Measurements from ENCODE around the gene S100A11. TPM values are rescaled to one million over a fixed set of nuclear protein-coding genes. Genes with fewer than 3 reads are reported as not detected.

S100A11 gene
- total RNA-seq, 3 donors from 2014 or later (not counting 1 experiment from before 2014, with no cell fraction given): 70.5 to 114 (median 88.9) TPM

GRCh38 chr1:152050886-152051675 is 14.3 kb upstream of the S100A11 start:
- Histone ChIP-seq H3K4me1 (ENCODE audit: control insufficient read depth, insufficient read depth, low read length) (peaks cover 29% of the 10 kb centered on the region), H3K36me3 (ENCODE audit: control insufficient read depth, insufficient read depth, low read length) (no peaks in the 10 kb centered on the region), H3K4me3 (ENCODE audit: low read length) (no peak overlapping the region), H3K27me3 (ENCODE audit: control insufficient read depth, insufficient read depth, low read length) (peaks cover 3% of the 10 kb centered on the region), H3K9me3 (ENCODE audit: control insufficient read depth, insufficient read depth, low read length) (no peaks in the 10 kb centered on the region), H3K27ac (ENCODE audit: low read length) (no peak overlapping the region)
- Mint-ChIP-seq H3K9me3 (no peaks in the 10 kb centered on the region), H3K27me3 (ENCODE audit: low read depth in 2 of 2) (peaks cover 18 to 26% of the 10 kb centered on the region in 2 donors), H3K27ac (peak overlapping the region; percentile 28 to 37), H3K4me1 (peaks cover 16 to 20% of the 10 kb centered on the region in 2 donors), H3K4me3 (no peak overlapping the region), H3K36me3 (no peaks in the 10 kb centered on the region)
- TF ChIP-seq CTCF (IDR thresholded peaks at IDR 0.05): no peak
- no peak for DNase-seq
- 83% methylated on average over 5 of the region's 6 CpGs for WGBS (ENCODE audit: insufficient coverage)
- intact Hi-C loops (cut with micrococcal nuclease): loop anchor here (5.0 kb wide), 1 partner anchor 391 kb away; no protein-coding TSS in a partner anchor
- ATAC-seq: no peak

- DNase-seq (no peak), ATAC-seq (no peak)
- no peak overlapping the region for H3K27ac ChIP-seq (ENCODE audit: low read length)
- H3K36me3 ChIP-seq (ENCODE audit: control insufficient read depth, insufficient read depth, low read length): no peaks in the 10 kb centered on the region
- H3K4me3 ChIP-seq (ENCODE audit: low read length): no peak overlapping the region
- no peaks in the 10 kb centered on the region for H3K9me3 ChIP-seq (ENCODE audit: control insufficient read depth, insufficient read depth, low read length)
- TF ChIP-seq CTCF (IDR thresholded peaks at IDR 0.05): no peak
- H3K27me3 Mint-ChIP-seq (ENCODE audit: low read depth in 2 of 2): peaks cover 8 to 12% of the 10 kb centered on the region in 2 donors
- H3K27ac Mint-ChIP-seq: peak overlapping the region; percentile 38 to 95
- H3K4me1 Mint-ChIP-seq: peaks cover 16 to 20% of the 10 kb centered on the region in 2 donors
- intact Hi-C loops (cut with micrococcal nuclease): loop anchor here (5.0 kb wide), 2 partner anchors 102 to 393 kb away; no protein-coding TSS in a partner anchor
- H3K4me3 Mint-ChIP-seq: no peak overlapping the region
- peaks cover 29% of the 10 kb centered on the region for H3K4me1 ChIP-seq (ENCODE audit: control insufficient read depth, insufficient read depth, low read length)
- H3K36me3 Mint-ChIP-seq: no peaks in the 10 kb centered on the region
- WGBS (ENCODE audit: insufficient coverage): 69% methylated on average over 5 of the region's 8 CpGs
- H3K9me3 Mint-ChIP-seq: no peaks in the 10 kb centered on the region
- peaks cover 2% of the 10 kb centered on the region for H3K27me3 ChIP-seq (ENCODE audit: control insufficient read depth, insufficient read depth, low read length)
These were observed 12.7 kb upstream of the S100A11 start for GRCh38 chr1:152049291-152050083.

- Mint-ChIP-seq H3K36me3 (no peaks in the 10 kb centered on the region), H3K27ac (peak overlapping the region; percentile 95 to 97), H3K27me3 (ENCODE audit: low read depth in 2 of 2) (peaks cover under 1 to 2% of the 10 kb centered on the region in 2 donors), H3K4me3 (peak overlapping the region; percentile 86), H3K9me3 (no peaks in the 10 kb centered on the region), H3K4me1 (peaks cover 16 to 20% of the 10 kb centered on the region in 2 donors)
- H3K9me3 ChIP-seq (ENCODE audit: control insufficient read depth, insufficient read depth, low read length): no peaks in the 10 kb centered on the region
- H3K4me3 ChIP-seq (ENCODE audit: low read length): no peak overlapping the region
- H3K4me1 ChIP-seq (ENCODE audit: control insufficient read depth, insufficient read depth, low read length): peaks cover 29% of the 10 kb centered on the region
- WGBS (ENCODE audit: insufficient coverage): 43% methylated on average over 3 of the region's 6 CpGs
- TF ChIP-seq CTCF (IDR thresholded peaks at IDR 0.05): no peak
- intact Hi-C loops (cut with micrococcal nuclease): loop anchor here (1.0 to 5.0 kb wide), 2 partner anchors 12 to 101 kb away; no protein-coding TSS in a partner anchor
- ATAC-seq (peak; percentile 15 to 49 (median 34)), DNase-seq (peak in 1 of 2 donors; percentile 75)
- H3K27me3 ChIP-seq (ENCODE audit: control insufficient read depth, insufficient read depth, low read length): no peaks in the 10 kb centered on the region
- no peaks in the 10 kb centered on the region for H3K36me3 ChIP-seq (ENCODE audit: control insufficient read depth, insufficient read depth, low read length)
- H3K27ac ChIP-seq (ENCODE audit: low read length): peak overlapping the region; percentile 94
These were observed 11.7 kb upstream of the S100A11 start for GRCh38 chr1:152048416-152049009.
